ACC112 (cell line): Measurements from ENCODE around the gene PAPOLA.
"Not testable (repeated sequence)": the region's sequence is repeated elsewhere in the genome, so short reads cannot be mapped to it uniquely, and the experiment has no call there.

ENCODE experiments used
- H2AFZ ChIP-seq: fragments of 200-600 bp; sonication (generic); one replicate; pipeline ENCODE4 v1.6.0; 2017; ENCODE audit warnings: antibody characterized with exemption, low read length; ENCODE audit not compliant: unreplicated experiment
- H3K27ac ChIP-seq: fragments of 200-600 bp; sonication (generic); 2 replicates; pipeline ENCODE4 v1.5.1; 2014; ENCODE audit warnings: low read depth, mild to moderate bottlenecking, antibody characterized with exemption, low read length, moderate library complexity
- H3K27me3 ChIP-seq: fragments of 200-600 bp; sonication (generic); 2 replicates; pipeline ENCODE4 v1.6.1; 2014; ENCODE audit warnings: mild to moderate bottlenecking, antibody characterized with exemption, low read length, moderate library complexity, mixed read lengths; ENCODE audit not compliant: insufficient read depth
- H3K36me3 ChIP-seq: fragments of 200-600 bp; sonication (generic); 2 replicates; pipeline ENCODE4 v1.6.1; 2016; ENCODE audit warnings: mild to moderate bottlenecking, antibody characterized with exemption, low read length, moderate library complexity, mixed read lengths; ENCODE audit not compliant: insufficient read depth
- H3K4me1 ChIP-seq: fragments of 200-600 bp; sonication (generic); one replicate; pipeline ENCODE4 v1.6.1; 2016; ENCODE audit warnings: low read length, mixed read lengths; ENCODE audit not compliant: insufficient read depth, unreplicated experiment, control insufficient read depth
- H3K4me3 ChIP-seq: fragments of 200-600 bp; sonication (generic); 2 replicates; pipeline ENCODE4 v1.5.1; 2014; ENCODE audit warnings: mild to moderate bottlenecking, low read depth, low read length
- H3K79me2 ChIP-seq: fragments of 200-600 bp; sonication (generic); one replicate; pipeline ENCODE4 v1.6.0; 2016; ENCODE audit warnings: low read length; ENCODE audit not compliant: control insufficient read depth, unreplicated experiment, insufficient read depth

The PAPOLA gene

GRCh38 chr14:96501740-96502620 lies at the start of gene PAPOLA:
Gene PAPOLA, plus strand, starts transcription at chr14:96502382. Its CDS starts 211 bp downstream, at chr14:96502593.
- Histone ChIP-seq H3K27me3 (no peaks in the 10 kb centered on the region), H2AFZ (peak within 1 kb of the TSS; percentile 91), H3K36me3 (peaks cover 7% of the 10 kb centered on the region; the same call in 1 of the 2 replicates), H3K4me3 (peak within 1 kb of the TSS; percentile 92), H3K27ac (peak within 1 kb of the TSS; percentile 81), H3K79me2 (peaks cover 54% of the 10 kb centered on the region), H3K4me1 (peaks cover 15% of the 10 kb centered on the region)

- no peak overlapping the region for H2AFZ ChIP-seq
- H3K27me3 ChIP-seq: no peaks in the 10 kb centered on the region; the same call in 1 of the 2 replicates
- no peaks in the 10 kb centered on the region for H3K36me3 ChIP-seq
- H3K4me1 ChIP-seq: no peaks in the 10 kb centered on the region
- H3K27ac ChIP-seq: no peak overlapping the region
- no peak overlapping the region for H3K4me3 ChIP-seq
- H3K79me2 ChIP-seq: no peaks in the 10 kb centered on the region
Measured at GRCh38 chr14:96452684-96453083, 49.5 kb upstream of the PAPOLA start.

GRCh38 chr14:96455588-96455987 lies 46.6 kb upstream of the PAPOLA start:
- H2AFZ ChIP-seq: no peak overlapping the region
- no peaks in the 10 kb centered on the region for H3K36me3 ChIP-seq
- no peaks in the 10 kb centered on the region for H3K4me1 ChIP-seq
- H3K27ac ChIP-seq: no peak overlapping the region
- H3K27me3 ChIP-seq: peaks cover 5% of the 10 kb centered on the region; the same call in 1 of the 2 replicates
- H3K4me3 ChIP-seq: no peak overlapping the region
- no peaks in the 10 kb centered on the region for H3K79me2 ChIP-seq

GRCh38 chr14:96459851-96460250 lies 42.3 kb upstream of the PAPOLA start:
- Histone ChIP-seq H3K4me1 (no peaks in the 10 kb centered on the region), H3K27ac (no peak overlapping the region), H3K27me3 (peaks cover 11% of the 10 kb centered on the region; the same call in 1 of the 2 replicates), H3K4me3 (no peak overlapping the region), H2AFZ (no peak overlapping the region), H3K79me2 (no peaks in the 10 kb centered on the region), H3K36me3 (no peaks in the 10 kb centered on the region)

- Histone ChIP-seq H3K27ac (no peak overlapping the region), H3K4me3 (no peak overlapping the region), H2AFZ (no peak overlapping the region), H3K36me3 (no peaks in the 10 kb centered on the region), H3K27me3 (peaks cover 11% of the 10 kb centered on the region; the same call in 1 of the 2 replicates), H3K4me1 (no peaks in the 10 kb centered on the region), H3K79me2 (no peaks in the 10 kb centered on the region)
Measured at GRCh38 chr14:96461950-96462798, 40.0 kb upstream of the PAPOLA start.

- Histone ChIP-seq H3K27me3 (peaks cover 11% of the 10 kb centered on the region; the same call in 1 of the 2 replicates), H3K36me3 (no peaks in the 10 kb centered on the region), H3K79me2 (no peaks in the 10 kb centered on the region), H3K4me3 (no peak overlapping the region), H3K27ac (no peak overlapping the region), H2AFZ (no peak overlapping the region), H3K4me1 (no peaks in the 10 kb centered on the region)
Measured at GRCh38 chr14:96464136-96464535, 38.0 kb upstream of the PAPOLA start.

- Histone ChIP-seq H3K27me3 (peaks cover 3% of the 10 kb centered on the region; the same call in 1 of the 2 replicates), H3K27ac (no peak overlapping the region), H3K4me1 (no peaks in the 10 kb centered on the region), H3K4me3 (no peak overlapping the region), H3K79me2 (no peaks in the 10 kb centered on the region), H2AFZ (no peak overlapping the region), H3K36me3 (no peaks in the 10 kb centered on the region)
Measured at GRCh38 chr14:96466918-96467317, 35.3 kb upstream of the PAPOLA start.

- H2AFZ ChIP-seq: no peak overlapping the region
- H3K27me3 ChIP-seq: peaks cover 8% of the 10 kb centered on the region; the same call in 1 of the 2 replicates
- H3K27ac ChIP-seq: no peak overlapping the region
- no peaks in the 10 kb centered on the region for H3K4me1 ChIP-seq
- H3K4me3 ChIP-seq: no peak overlapping the region
- H3K36me3 ChIP-seq: no peaks in the 10 kb centered on the region
- no peaks in the 10 kb centered on the region for H3K79me2 ChIP-seq
Measured at GRCh38 chr14:96470331-96470730, 31.9 kb upstream of the PAPOLA start.

- not testable (repeated sequence) for H2AFZ ChIP-seq, H3K27ac ChIP-seq, H3K4me3 ChIP-seq, H3K27me3 ChIP-seq, H3K4me1 ChIP-seq, H3K36me3 ChIP-seq, H3K79me2 ChIP-seq
Measured at GRCh38 chr14:96470967-96471366, 31.2 kb upstream of the PAPOLA start.

GRCh38 chr14:96478119-96478518 lies 24.1 kb upstream of the PAPOLA start:
- no peak overlapping the region for H2AFZ ChIP-seq
- no peaks in the 10 kb centered on the region for H3K36me3 ChIP-seq
- H3K27ac ChIP-seq: no peak overlapping the region
- H3K27me3 ChIP-seq: peaks cover 37% of the 10 kb centered on the region
- no peaks in the 10 kb centered on the region for H3K79me2 ChIP-seq
- H3K4me3 ChIP-seq: no peak overlapping the region
- H3K4me1 ChIP-seq: no peaks in the 10 kb centered on the region
